Kidney (tissue), 14 donors: ENCODE data around the gene PYGB. TPM values are rescaled to one million over a fixed set of nuclear protein-coding genes. Genes with fewer than 3 reads are reported as not detected.

ENCODE experiments used
- DNase-seq, 5 donors: peaks; one replicate each; pipeline ENCODE4 v3.0.0-alpha.2; 2013 to 2020
- FAIRE-seq: peaks from 2 replicates; lab custom pipeline; 2012; peaks lifted over from hg19 to GRCh38; lab: Jason Lieb, UNC
- H3K27ac ChIP-seq, 2 donors: one replicate each; pipeline ENCODE4 v1.7.0; 2013; ENCODE audit warnings: low read depth in 2 of 2, low read length in 2 of 2, inconsistent platforms in 1 of 2
- H3K27me3 ChIP-seq: one replicate; pipeline ENCODE4 v1.7.1; 2013; ENCODE audit warnings: low read length, inconsistent platforms; ENCODE audit not compliant: control insufficient read depth, insufficient read depth
- H3K36me3 ChIP-seq, 3 donors: one replicate each; pipeline versions ENCODE4 v1.7.0 to v1.7.1; 2013; ENCODE audit warnings: low read length in 3 of 3, control low read depth in 1 of 3, inconsistent platforms in 1 of 3; ENCODE audit not compliant: insufficient read depth in 3 of 3, control insufficient read depth in 2 of 3
- H3K4me1 ChIP-seq, 3 donors: one replicate each; pipeline versions ENCODE4 v1.7.0 to v1.7.1; 2013; ENCODE audit warnings: low read length in 3 of 3, inconsistent platforms in 1 of 3, low read depth in 1 of 3; ENCODE audit not compliant: control insufficient read depth in 2 of 3, insufficient read depth in 2 of 3
- H3K4me3 ChIP-seq, 3 donors: one replicate each; pipeline versions ENCODE4 v1.7.0 to v1.8.1; 2013; ENCODE audit warnings: low read length in 3 of 3, control low read depth in 1 of 3, inconsistent platforms in 1 of 3
- H3K9ac ChIP-seq, 3 donors: one replicate each; pipeline versions ENCODE4 v1.7.0 to v1.7.1; 2013; ENCODE audit warnings: low read length in 3 of 3, control low read depth in 1 of 3, inconsistent platforms in 1 of 3
- H3K9me3 ChIP-seq, 3 donors: one replicate each; pipeline versions ENCODE4 v1.7.0 to v1.7.1; 2013; ENCODE audit warnings: low read length in 3 of 3, control low read depth in 1 of 3, inconsistent platforms in 1 of 3; ENCODE audit not compliant: control insufficient read depth in 2 of 3, insufficient read depth in 1 of 3
- CTCF ChIP-seq: IDR thresholded peaks from 3 replicates; pipeline ENCODE4 v1.5.1; 2012; ENCODE audit warnings: mild to moderate bottlenecking, moderate library complexity, borderline replicate concordance; ENCODE audit not compliant: insufficient read depth; ENCODE audit errors: extremely low read depth
- intact Hi-C: fragments of 100-400 bp; cut with DNase I; formaldehyde crosslinking; loops from one replicate; pipeline ENCODE4 v1.11.1; 2022
- polyA plus RNA-seq: library from polyadenylated mRNA; stranded (reverse); fragments of 350-450 nt; fragmentation: Illumina TruSeq; extraction: RNeasy Lipid Tissue Mini Kit (QIAGEN cat#74804); gene quantifications from one replicate; pipeline ENCODE4 v1.2.3, GENCODE V29; 2014; ENCODE audit warnings: low read depth, low replicate concordance; ENCODE audit not compliant: insufficient read depth
- total RNA-seq: library from RNA; stranded (reverse); fragmentation: NEBNext Ultra II Directional; extraction: Animal tissue kit (Norgen Biotek cat#: 25700); gene quantifications from one replicate; pipeline ENCODE4 v1.2.1, GENCODE V29; 2021
- donor health status: control.
- donor health status: control.
- donor health status: control.
- donor health status: control.
- donor health status: control.
- donor health status: DM: yes; HTN: yes; CAD: no.
- donor health status: Normal renal cell carcinoma (clear cell type).

Gene PYGB
- total and polyA plus RNA-seq, 2 donors from 2014 or later = 50.9 to 176 TPM

- H3K27me3 ChIP-seq = no peaks in the 10 kb centered on the region
- DNase-seq = peak in 1 of 5 donors; percentile 64
- H3K27ac ChIP-seq = no peak overlapping the region
- H3K4me3 ChIP-seq = no peak overlapping the region
- H3K9me3 ChIP-seq = no peaks in the 10 kb centered on the region
- peaks cover 0 to 24% (median 17%) of the 10 kb centered on the region in 3 donors for H3K36me3 ChIP-seq
- no peak for FAIRE-seq
- H3K9ac ChIP-seq = no peak overlapping the region
- intact Hi-C loops = no loop called here
- H3K4me1 ChIP-seq = peaks cover 0 to 8% (median 0%) of the 10 kb centered on the region in 3 donors
- TF ChIP-seq CTCF = no peak
Measured at GRCh38 chr20:25276533-25277050, 28.7 kb downstream of the PYGB start.

DNA sequence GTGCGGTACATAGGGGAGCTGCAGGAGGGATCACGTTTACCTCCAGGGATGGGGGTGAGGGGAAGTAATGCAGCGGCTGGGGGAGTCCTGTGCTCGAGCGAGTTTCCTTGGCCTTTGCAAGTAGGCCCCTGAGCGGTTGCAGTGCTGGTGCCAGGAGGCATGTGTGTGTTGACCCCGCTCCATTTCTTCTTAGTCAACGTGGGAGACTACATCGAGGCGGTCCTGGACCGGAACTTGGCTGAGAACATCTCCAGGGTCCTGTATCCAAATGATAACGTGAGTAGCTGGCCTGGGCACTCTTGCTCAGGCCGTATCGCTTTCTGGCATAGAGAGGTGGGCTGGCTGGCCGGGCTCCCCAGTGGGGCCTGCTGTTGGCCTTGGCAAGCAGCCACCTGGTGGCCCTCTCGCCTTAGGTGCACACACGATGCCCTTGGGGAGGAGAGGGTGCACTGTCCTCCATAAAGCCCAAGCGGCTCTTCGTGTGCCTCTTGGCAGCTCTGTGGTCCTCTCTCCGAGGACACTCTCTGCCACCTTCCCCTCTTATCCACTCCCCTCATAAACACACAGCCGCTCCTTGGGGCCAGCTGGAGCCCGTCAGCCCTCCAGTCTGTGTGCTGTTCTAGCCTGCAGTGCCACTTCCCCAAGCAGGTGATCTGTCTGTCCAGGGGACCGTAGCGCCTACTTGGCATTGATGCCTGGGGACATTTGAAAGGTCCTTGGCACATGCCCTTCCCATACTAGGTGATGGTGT lies 29.3 kb downstream of the PYGB start:
- Histone ChIP-seq H3K9ac (no peak overlapping the region), H3K9me3 (no peaks in the 10 kb centered on the region), H3K4me3 (no peak overlapping the region), H3K36me3 (peaks cover 0 to 22% (median 14%) of the 10 kb centered on the region in 3 donors), H3K27me3 (no peaks in the 10 kb centered on the region), H3K27ac (no peak overlapping the region), H3K4me1 (peaks cover 0 to 8% (median 0%) of the 10 kb centered on the region in 3 donors)
- TF ChIP-seq CTCF = no peak
- intact Hi-C loops = no loop called here
- DNase-seq (peak in 1 of 5 donors; percentile 64), FAIRE-seq (no peak)

- Histone ChIP-seq H3K4me3 (no peak overlapping the region), H3K9me3 (no peaks in the 10 kb centered on the region), H3K27me3 (no peaks in the 10 kb centered on the region), H3K27ac (no peak overlapping the region), H3K9ac (no peak overlapping the region), H3K4me1 (peaks cover 0 to 8% (median 0%) of the 10 kb centered on the region in 3 donors), H3K36me3 (peaks cover 0 to 26% (median 11%) of the 10 kb centered on the region in 3 donors)
- intact Hi-C loops = no loop called here
- peak in 1 of 5 donors; percentile 64 for DNase-seq
- TF ChIP-seq CTCF = no peak
- FAIRE-seq = no peak
Measured at GRCh38 chr20:25277941-25278521, 30.1 kb downstream of the PYGB start.
